Astrocyte (in vitro differentiated cells and primary cell): ENCODE results near the gene TMC5. TPM values are rescaled to one million over a fixed set of nuclear protein-coding genes. Genes with fewer than 3 reads are reported as not detected.
"Not testable (repeated sequence)": the region's sequence is repeated elsewhere in the genome, so short reads cannot be mapped to it uniquely, and the experiment has no call there.

Experiments
- DNase-seq: peaks from one replicate; pipeline ENCODE4 v3.0.0-alpha.2; 2010; ENCODE audit warnings: low read depth
- FAIRE-seq: peaks from 2 replicates; lab custom pipeline; 2011; peaks lifted over from hg19 to GRCh38; lab: Jason Lieb, UNC
- H2AFZ ChIP-seq: 2 replicates; pipeline ENCODE4 v1.6.0; 2012; ENCODE audit warnings: low read depth, low read length, inconsistent platforms
- H3K27ac ChIP-seq: 2 replicates; pipeline ENCODE4 v1.5.1; 2011; ENCODE audit warnings: low read depth, low read length, inconsistent platforms
- H3K27me3 ChIP-seq: 2 replicates; pipeline ENCODE4 v1.6.0; 2011; ENCODE audit warnings: low read length, inconsistent platforms; ENCODE audit not compliant: insufficient read depth
- H3K36me3 ChIP-seq: 2 replicates; pipeline ENCODE4 v1.5.1; 2011; ENCODE audit warnings: low read length, inconsistent platforms; ENCODE audit not compliant: insufficient read depth
- H3K4me1 ChIP-seq: 2 replicates; pipeline ENCODE4 v1.5.1; 2011; ENCODE audit warnings: low read length, inconsistent platforms; ENCODE audit not compliant: insufficient read depth
- H3K4me2 ChIP-seq: 2 replicates; pipeline ENCODE4 v1.6.0; 2012; ENCODE audit warnings: low read length, inconsistent platforms
- H3K4me3 ChIP-seq: 2 replicates; pipeline ENCODE4 v1.5.1; 2011; ENCODE audit warnings: low read depth, mild to moderate bottlenecking, low read length, inconsistent platforms; ENCODE audit not compliant: insufficient read depth
- H3K79me2 ChIP-seq: 2 replicates; pipeline ENCODE4 v1.6.0; 2012; ENCODE audit warnings: mild to moderate bottlenecking, low read length, inconsistent platforms; ENCODE audit not compliant: insufficient read depth
- H3K9ac ChIP-seq: 2 replicates; pipeline ENCODE4 v1.6.0; 2012; ENCODE audit warnings: mild to moderate bottlenecking, low read length, inconsistent platforms
- H3K9me3 ChIP-seq: 2 replicates; pipeline ENCODE4 v1.5.1; 2012; ENCODE audit warnings: low read depth, mild to moderate bottlenecking, low read length, inconsistent platforms; ENCODE audit not compliant: insufficient read depth
- H4K20me1 ChIP-seq: 2 replicates; pipeline ENCODE4 v1.6.0; 2012; ENCODE audit warnings: low read length, inconsistent platforms; ENCODE audit not compliant: insufficient read depth
- H3K27ac Mint-ChIP-seq: one replicate; pipeline ENCODE4 v1.8.0; 2021; ENCODE audit warnings: mild to moderate bottlenecking, mixed read lengths; ENCODE audit not compliant: unreplicated experiment
- H3K27me3 Mint-ChIP-seq: one replicate; pipeline ENCODE4 v1.8.0; 2021; ENCODE audit warnings: low read depth, mixed read lengths; ENCODE audit not compliant: unreplicated experiment
- H3K36me3 Mint-ChIP-seq: one replicate; pipeline ENCODE4 v1.8.0; 2021; ENCODE audit warnings: low read depth, mixed read lengths; ENCODE audit not compliant: unreplicated experiment
- H3K4me1 Mint-ChIP-seq: one replicate; pipeline ENCODE4 v1.8.0; 2021; ENCODE audit warnings: low read depth, mixed read lengths; ENCODE audit not compliant: unreplicated experiment
- H3K4me3 Mint-ChIP-seq: one replicate; pipeline ENCODE4 v1.8.0; 2021; ENCODE audit warnings: mild to moderate bottlenecking, moderate library complexity, mixed read lengths; ENCODE audit not compliant: unreplicated experiment
- H3K9me3 Mint-ChIP-seq: one replicate; pipeline ENCODE4 v1.8.0; 2021; ENCODE audit warnings: mild to moderate bottlenecking, mixed read lengths; ENCODE audit not compliant: unreplicated experiment
- CTCF ChIP-seq: IDR thresholded peaks from 2 replicates; pipeline ENCODE4 v1.5.1; 2011; ENCODE audit warnings: low read depth, mild to moderate bottlenecking, inconsistent platforms, low read length, moderate library complexity; ENCODE audit not compliant: insufficient read depth
- EZH2 ChIP-seq: IDR thresholded peaks from 2 replicates; pipeline ENCODE4 v1.6.1; 2012; ENCODE audit warnings: mild to moderate bottlenecking, low read length, inconsistent platforms; ENCODE audit not compliant: insufficient read depth
- total RNA-seq: library from RNA; stranded (reverse); gene quantifications from 2 replicates; pipeline ENCODE4 v1.2.1, GENCODE V29; 2021

Gene TMC5
- total RNA-seq, 1 donor from 2014 or later = 0.11 TPM

- Mint-ChIP-seq H3K27me3 (no peaks in the 10 kb centered on the region), H3K36me3 (peaks cover 20% of the 10 kb centered on the region), H3K4me1 (no peaks in the 10 kb centered on the region), H3K4me3 (no peak overlapping the region), H3K9me3 (peaks cover 2% of the 10 kb centered on the region), H3K27ac (no peak overlapping the region)
- TF ChIP-seq CTCF = no peak
- no peak for TF ChIP-seq EZH2
- Histone ChIP-seq H3K36me3 (peaks cover 9% of the 10 kb centered on the region), H4K20me1 (no peaks in the 10 kb centered on the region), H3K27me3 (no peaks in the 10 kb centered on the region), H2AFZ (no peak overlapping the region), H3K4me2 (no peak overlapping the region), H3K9me3 (no peaks in the 10 kb centered on the region), H3K79me2 (no peaks in the 10 kb centered on the region), H3K27ac (no peak overlapping the region), H3K4me1 (no peaks in the 10 kb centered on the region), H3K4me3 (no peak overlapping the region), H3K9ac (no peak overlapping the region)
- DNase-seq (peak; percentile 2), FAIRE-seq (no peak)
These were observed 124.6 kb downstream of the TMC5 start for GRCh38 chr16:19542138-19542821.

GRCh38 chr16:19543278-19543996 lies 125.8 kb downstream of the TMC5 start:
- H3K4me2 ChIP-seq, H3K79me2 ChIP-seq, H3K9ac ChIP-seq, H3K27ac ChIP-seq, H3K4me3 Mint-ChIP-seq, H3K4me1 Mint-ChIP-seq, H3K27me3 ChIP-seq, H4K20me1 ChIP-seq, H3K9me3 ChIP-seq, H2AFZ ChIP-seq, FAIRE-seq, DNase-seq, H3K27me3 Mint-ChIP-seq, H3K4me3 ChIP-seq, H3K4me1 ChIP-seq, H3K27ac Mint-ChIP-seq, H3K9me3 Mint-ChIP-seq: not testable (repeated sequence)
- H3K36me3 ChIP-seq = peaks cover 12% of the 10 kb centered on the region
- H3K36me3 Mint-ChIP-seq = peaks cover 20% of the 10 kb centered on the region

- no peak for FAIRE-seq
- H3K4me3 Mint-ChIP-seq = no peak overlapping the region
- no peaks in the 10 kb centered on the region for H3K4me1 ChIP-seq
These were observed 130.5 kb downstream of the TMC5 start for GRCh38 chr16:19548144-19548543.

More at GRCh38 chr16:19548144-19548543, 130.5 kb downstream of the TMC5 start:
- TF ChIP-seq CTCF = no peak
- TF ChIP-seq EZH2 = no peak
- H3K27ac Mint-ChIP-seq = no peak overlapping the region
- Histone ChIP-seq H2AFZ (no peak overlapping the region), H3K79me2 (no peaks in the 10 kb centered on the region), H3K36me3 (peaks cover 12% of the 10 kb centered on the region), H3K27ac (no peak overlapping the region), H3K9me3 (no peaks in the 10 kb centered on the region), H3K4me3 (no peak overlapping the region), H3K27me3 (no peaks in the 10 kb centered on the region), H3K9ac (no peak overlapping the region), H3K4me2 (no peak overlapping the region), H4K20me1 (no peaks in the 10 kb centered on the region)
- no peaks in the 10 kb centered on the region for H3K27me3 Mint-ChIP-seq
- DNase-seq = no peak
- peaks cover 9% of the 10 kb centered on the region for H3K36me3 Mint-ChIP-seq
- H3K4me1 Mint-ChIP-seq = peaks cover 1% of the 10 kb centered on the region
- peaks cover 2% of the 10 kb centered on the region for H3K9me3 Mint-ChIP-seq

Other genes with a start within 250 kb of the TMC5 start
- gene SYT17, start 249.6 kb upstream of the TMC5 start, total RNA-seq = 2.5 and 4.8 TPM in 2 replicates
- gene CLEC19A, start 132.2 kb upstream of the TMC5 start, total RNA-seq = not detected in 2 replicates
- 94.7 and 99.7 TPM in 2 replicates for gene GDE1, start 104.2 kb downstream of the TMC5 start, total RNA-seq
- gene CCP110, start 106.1 kb downstream of the TMC5 start, total RNA-seq = 14.6 and 14.7 TPM in 2 replicates
- gene VPS35L, start 137.8 kb downstream of the TMC5 start, total RNA-seq = 45.0 and 51.0 TPM in 2 replicates